GM19455 (cell line): Measurements from ENCODE around the gene AEN.

ENCODE experiments used
- ATAC-seq: cut with Tn5 transposase; IDR thresholded peaks from one replicate; pipeline ENCODE4 v1.9.1; 2021; ENCODE audit not compliant: unreplicated experiment

AEN gene

GRCh38 chr15:88663141-88663621 is 42.0 kb downstream of the AEN start:
- no peak for ATAC-seq

GRCh38 chr15:88664151-88664778 is 43.1 kb downstream of the AEN start:
- no peak for ATAC-seq

GRCh38 chr15:88674661-88675060 is 53.5 kb downstream of the AEN start:
- no peak for ATAC-seq

GRCh38 chr15:88678755-88679154 is 57.6 kb downstream of the AEN start:
- no peak for ATAC-seq

GRCh38 chr15:88680241-88681001 is 59.3 kb downstream of the AEN start:
- no peak for ATAC-seq

- ATAC-seq: no peak
These were observed 60.6 kb downstream of the AEN start for GRCh38 chr15:88681610-88682221.
